Neural cell (in vitro differentiated cells): ENCODE measurements around the gene TAOK2. TPM values are rescaled to one million over a fixed set of nuclear protein-coding genes. Genes with fewer than 3 reads are reported as not detected.

Experiments
- H2AFZ ChIP-seq: fragments of 200-600, 300-800 bp; sonication (generic), shearing (Covaris generic); 2 replicates; pipeline ENCODE4 v1.6.0; 2014; ENCODE audit warnings: low read depth, mild to moderate bottlenecking, antibody characterized with exemption, low read length, moderate library complexity
- H3F3A ChIP-seq: fragments of 200-600 bp; shearing (Covaris generic); 2 replicates; pipeline ENCODE4 v1.6.1; 2016; ENCODE audit warnings: mild to moderate bottlenecking, moderate library complexity, mixed read lengths, antibody characterized with exemption, low read length; ENCODE audit not compliant: insufficient read depth, poor library complexity, severe bottlenecking
- H3K27ac ChIP-seq: fragments of 200-600, 300-800 bp; sonication (generic), shearing (Covaris generic); 2 replicates; pipeline ENCODE4 v1.5.1; 2014; ENCODE audit warnings: mild to moderate bottlenecking, low read length, moderate library complexity
- H3K27me3 ChIP-seq: fragments of 300-800, 200-600 bp; sonication (generic), shearing (Covaris generic); 2 replicates; pipeline ENCODE4 v1.6.0; 2014; ENCODE audit warnings: mild to moderate bottlenecking, low read depth, low read length, moderate library complexity; ENCODE audit not compliant: insufficient read depth
- H3K36me3 ChIP-seq: fragments of 300-800, 200-600 bp; sonication (generic), shearing (Covaris generic); 2 replicates; pipeline ENCODE4 v1.5.1; 2014; ENCODE audit warnings: mild to moderate bottlenecking, antibody characterized with exemption, low read length, moderate library complexity; ENCODE audit not compliant: insufficient read depth
- H3K4me2 ChIP-seq: fragments of 300-800, 200-600 bp; sonication (generic), shearing (Covaris generic); 2 replicates; pipeline ENCODE4 v1.6.0; 2014; ENCODE audit warnings: mild to moderate bottlenecking, low read length
- H3K4me3 ChIP-seq: fragments of 300-800, 200-600 bp; sonication (generic), shearing (Covaris generic); 2 replicates; pipeline ENCODE4 v1.5.1; 2014; ENCODE audit warnings: mild to moderate bottlenecking, low read length, moderate library complexity
- H3K79me2 ChIP-seq: fragments of 200-600 bp; shearing (Covaris generic); replicated peaks from 2 replicates; pipeline ENCODE4 v1.6.0; 2014; ENCODE audit warnings: mild to moderate bottlenecking, low read length, moderate library complexity; ENCODE audit not compliant: insufficient read depth
- H3K9ac ChIP-seq: fragments of 300-800, 200-600 bp; sonication (generic), shearing (Covaris generic); 2 replicates; pipeline ENCODE4 v1.6.1; 2016; ENCODE audit warnings: mild to moderate bottlenecking, low read length, mixed read lengths
- H3K9me2 ChIP-seq: fragments of 200-600 bp; shearing (Covaris generic); 2 replicates; pipeline ENCODE4 v1.6.1; 2016; ENCODE audit warnings: mild to moderate bottlenecking, low read length, mixed read lengths; ENCODE audit not compliant: insufficient read depth
- H3K9me3 ChIP-seq: fragments of 200-600, 300-800 bp; sonication (generic), shearing (Covaris generic); 2 replicates; pipeline ENCODE4 v1.6.1; 2016; ENCODE audit warnings: mild to moderate bottlenecking, mixed run types, low read length, moderate library complexity, mixed read lengths
- H4K20me1 ChIP-seq: fragments of 200-600 bp; shearing (Covaris generic); 2 replicates; pipeline ENCODE4 v1.6.1; 2016; ENCODE audit warnings: mild to moderate bottlenecking, mixed run types; ENCODE audit not compliant: insufficient read depth
- CTCF ChIP-seq: fragments of 450-650 bp; IDR thresholded peaks from 2 replicates; pipeline ENCODE4 v1.5.1; 2014; ENCODE audit warnings: antibody characterized with exemption, mild to moderate bottlenecking, moderate library complexity; ENCODE audit not compliant: poor library complexity, severe bottlenecking
- EP300 ChIP-seq: fragments of 450-650 bp; conservative IDR thresholded peaks from 2 replicates; pipeline ENCODE4 v1.6.1; 2014; ENCODE audit warnings: antibody characterized with exemption, mild to moderate bottlenecking, moderate library complexity; ENCODE audit not compliant: poor library complexity, severe bottlenecking
- EZH2 ChIP-seq: fragments of 200-600, 300-800 bp; shearing (Covaris generic), sonication (generic); IDR thresholded peaks from 2 replicates; pipeline ENCODE4 v1.6.1; 2014; ENCODE audit warnings: antibody characterized with exemption, low read length, borderline replicate concordance, mild to moderate bottlenecking; ENCODE audit not compliant: insufficient read depth, poor library complexity, severe bottlenecking
- MXI1 ChIP-seq: fragments of 450-650 bp; conservative IDR thresholded peaks from 2 replicates; pipeline ENCODE4 v1.6.1; 2014; ENCODE audit warnings: antibody characterized with exemption, mild to moderate bottlenecking; ENCODE audit not compliant: poor library complexity, severe bottlenecking
- POLR2AphosphoS5 ChIP-seq: IDR thresholded peaks from 2 replicates; pipeline ENCODE4 v1.6.1; 2012
- REST ChIP-seq: IDR thresholded peaks from 2 replicates; pipeline ENCODE4 v1.6.1; 2012; ENCODE audit warnings: borderline replicate concordance
- SMC3 ChIP-seq: fragments of 450-650 bp; conservative IDR thresholded peaks from 2 replicates; pipeline ENCODE4 v1.6.1; 2014; ENCODE audit warnings: antibody characterized with exemption, mild to moderate bottlenecking, moderate library complexity; ENCODE audit not compliant: poor library complexity
- polyA plus RNA-seq: library from polyadenylated mRNA; depleted of rRNA; stranded (reverse); fragments of >200 nt; gene quantifications from 2 replicates; pipeline ENCODE4 v1.2.3, GENCODE V29; 2014

The TAOK2 gene
- polyA plus RNA-seq, 1 donor from 2014 or later, result 62.7 TPM

- Histone ChIP-seq H4K20me1 (no peaks in the 10 kb centered on the region), H3K79me2 (no peaks in the 10 kb centered on the region), H3K27me3 (no peaks in the 10 kb centered on the region), H3F3A (no peaks in the 10 kb centered on the region), H3K4me2 (no peak overlapping the region), H3K9ac (no peak overlapping the region), H3K27ac (no peak overlapping the region), H3K4me3 (no peak overlapping the region), H2AFZ (no peak overlapping the region), H3K9me2 (no peaks in the 10 kb centered on the region), H3K9me3 (no peaks in the 10 kb centered on the region), H3K36me3 (no peaks in the 10 kb centered on the region)
- TF ChIP-seq EZH2 (no peak), EP300 (no peak), CTCF (no peak), MXI1 (no peak), POLR2AphosphoS5 (no peak), REST (no peak)
Measured at GRCh38 chr16:30023586-30023985, 49.9 kb downstream of the TAOK2 start.

GRCh38 chr16:30024451-30024850 is 50.8 kb downstream of the TAOK2 start:
- Histone ChIP-seq H3K27ac (no peak overlapping the region), H3K9me2 (no peaks in the 10 kb centered on the region), H3K9ac (no peak overlapping the region), H3K36me3 (no peaks in the 10 kb centered on the region), H3K4me3 (no peak overlapping the region), H4K20me1 (no peaks in the 10 kb centered on the region), H3K79me2 (no peaks in the 10 kb centered on the region), H3K9me3 (no peaks in the 10 kb centered on the region), H3K4me2 (no peak overlapping the region), H2AFZ (no peak overlapping the region), H3F3A (no peaks in the 10 kb centered on the region), H3K27me3 (no peaks in the 10 kb centered on the region)
- TF ChIP-seq EP300 (no peak), REST (no peak), SMC3 (no peak)
